ENCODE measurements around the gene BAZ1B. TPM values are rescaled to one million over a fixed set of nuclear protein-coding genes. Genes with fewer than 3 reads are reported as not detected.
"Not testable (repeated sequence)": the region's sequence is repeated elsewhere in the genome, so short reads cannot be mapped to it uniquely, and the experiment has no call there.

BAZ1B gene
- total RNA-seq, 1 donor from 2014 or later: 60.3 TPM

DNA sequence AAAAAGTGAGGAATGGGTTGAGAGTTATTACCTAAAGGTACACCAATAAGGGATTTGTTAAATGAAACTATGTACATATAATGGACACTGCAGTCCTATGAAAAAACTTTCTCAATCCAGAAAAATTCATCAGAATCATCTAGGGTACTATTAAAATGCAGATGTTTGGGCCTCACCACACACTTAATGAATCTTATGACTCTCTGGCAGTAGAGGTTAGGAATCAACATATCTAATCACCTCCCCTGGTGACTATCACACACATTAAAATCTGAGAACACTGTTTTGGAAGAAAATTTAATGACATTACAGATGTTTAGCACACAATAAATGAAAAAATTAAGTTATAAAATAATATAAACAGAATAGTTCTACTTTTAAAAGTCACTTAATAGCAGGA, 32.1 kb downstream of the BAZ1B start:
- no peaks in the 10 kb centered on the region for H3K36me3 ChIP-seq (ENCODE audit: control insufficient read depth, insufficient read depth, low read length)
- H3K27me3 ChIP-seq (ENCODE audit: control insufficient read depth, insufficient read depth, low read length): no peaks in the 10 kb centered on the region
- DNase-seq (ENCODE audit: low read depth): no peak
- TF ChIP-seq, protein P1, sequence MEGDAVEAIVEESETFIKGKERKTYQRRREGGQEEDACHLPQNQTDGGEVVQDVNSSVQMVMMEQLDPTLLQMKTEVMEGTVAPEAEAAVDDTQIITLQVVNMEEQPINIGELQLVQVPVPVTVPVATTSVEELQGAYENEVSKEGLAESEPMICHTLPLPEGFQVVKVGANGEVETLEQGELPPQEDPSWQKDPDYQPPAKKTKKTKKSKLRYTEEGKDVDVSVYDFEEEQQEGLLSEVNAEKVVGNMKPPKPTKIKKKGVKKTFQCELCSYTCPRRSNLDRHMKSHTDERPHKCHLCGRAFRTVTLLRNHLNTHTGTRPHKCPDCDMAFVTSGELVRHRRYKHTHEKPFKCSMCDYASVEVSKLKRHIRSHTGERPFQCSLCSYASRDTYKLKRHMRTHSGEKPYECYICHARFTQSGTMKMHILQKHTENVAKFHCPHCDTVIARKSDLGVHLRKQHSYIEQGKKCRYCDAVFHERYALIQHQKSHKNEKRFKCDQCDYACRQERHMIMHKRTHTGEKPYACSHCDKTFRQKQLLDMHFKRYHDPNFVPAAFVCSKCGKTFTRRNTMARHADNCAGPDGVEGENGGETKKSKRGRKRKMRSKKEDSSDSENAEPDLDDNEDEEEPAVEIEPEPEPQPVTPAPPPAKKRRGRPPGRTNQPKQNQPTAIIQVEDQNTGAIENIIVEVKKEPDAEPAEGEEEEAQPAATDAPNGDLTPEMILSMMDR (IDR thresholded peaks at IDR 0.05; ENCODE audit: insufficient read depth, low read length, poor library complexity, severe bottlenecking): no peak
- no peak overlapping the region for H3K4me3 ChIP-seq (ENCODE audit: low read depth, low read length)

DNA sequence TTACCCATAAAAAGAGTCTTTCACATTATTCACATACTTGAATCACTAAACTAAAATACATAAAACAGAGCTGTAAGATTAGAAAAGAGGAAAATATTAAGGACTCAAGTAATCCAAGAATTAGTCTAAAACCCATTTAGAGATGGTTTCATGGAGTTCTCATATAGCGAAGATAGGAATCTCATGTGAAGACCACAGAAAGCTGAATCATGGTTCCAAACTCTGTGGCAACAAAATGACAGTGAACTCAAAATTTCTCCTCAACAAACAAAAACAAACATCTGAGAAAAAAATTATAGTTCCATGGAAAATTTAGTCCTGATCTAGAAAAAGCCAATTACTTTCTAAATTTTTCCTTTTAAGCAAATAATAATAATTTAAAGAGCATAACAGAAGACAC, 34.6 kb downstream of the BAZ1B start:
- Histone ChIP-seq H3K4me3 (ENCODE audit: low read depth, low read length) (no peak overlapping the region), H3K27me3 (ENCODE audit: control insufficient read depth, insufficient read depth, low read length) (no peaks in the 10 kb centered on the region), H3K36me3 (ENCODE audit: control insufficient read depth, insufficient read depth, low read length) (no peaks in the 10 kb centered on the region)
- DNase-seq (ENCODE audit: low read depth): no peak
- TF ChIP-seq, protein P1 (IDR thresholded peaks at IDR 0.05; ENCODE audit: insufficient read depth, low read length, poor library complexity, severe bottlenecking): no peak

DNA sequence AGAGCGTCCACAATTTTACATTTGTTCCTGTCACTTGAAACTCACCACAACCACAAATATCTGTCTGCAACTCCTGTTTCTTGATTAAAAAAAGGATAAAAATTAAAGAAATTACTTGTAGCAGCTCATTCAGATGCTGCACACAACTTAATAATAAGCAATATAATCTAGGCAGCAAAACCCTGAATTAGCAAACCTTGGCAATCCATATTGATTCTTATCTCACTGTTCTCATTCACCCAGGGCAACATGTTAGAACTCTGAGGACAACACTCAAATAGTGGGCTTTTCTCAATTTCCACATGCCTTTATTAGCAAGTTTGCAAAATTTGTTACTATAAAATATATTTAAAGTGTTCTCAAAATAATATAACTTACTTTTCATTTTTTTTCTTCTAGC, 38.9 kb downstream of the BAZ1B start:
- DNase-seq (ENCODE audit: low read depth): no peak
- TF ChIP-seq, protein P1 (IDR thresholded peaks at IDR 0.05; ENCODE audit: insufficient read depth, low read length, poor library complexity, severe bottlenecking): no peak
- Histone ChIP-seq H3K36me3 (ENCODE audit: control insufficient read depth, insufficient read depth, low read length) (no peaks in the 10 kb centered on the region), H3K4me3 (ENCODE audit: low read depth, low read length) (no peak overlapping the region), H3K27me3 (ENCODE audit: control insufficient read depth, insufficient read depth, low read length) (no peaks in the 10 kb centered on the region)

DNA sequence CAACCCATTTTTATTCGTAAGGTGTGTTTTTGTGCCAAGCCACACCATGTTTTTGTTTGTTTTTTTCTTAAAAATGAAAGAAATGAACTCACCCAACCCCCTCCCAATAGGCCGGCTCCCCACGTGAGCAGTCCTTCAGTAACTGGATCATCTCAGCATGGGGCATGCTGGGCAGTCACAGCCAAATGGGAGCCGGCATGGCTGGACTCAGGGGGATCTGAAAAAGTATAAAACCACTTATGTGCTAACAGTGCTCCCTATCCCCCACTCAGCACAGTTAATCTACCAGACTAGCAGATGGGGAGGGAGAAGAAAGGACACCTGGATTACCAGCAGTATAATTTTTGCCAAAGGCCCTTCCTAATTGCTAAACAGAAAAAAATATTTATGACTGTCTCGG, 39.3 kb downstream of the BAZ1B start:
- Histone ChIP-seq H3K27me3 (ENCODE audit: control insufficient read depth, insufficient read depth, low read length) (no peaks in the 10 kb centered on the region), H3K36me3 (ENCODE audit: control insufficient read depth, insufficient read depth, low read length) (no peaks in the 10 kb centered on the region), H3K4me3 (ENCODE audit: low read depth, low read length) (no peak overlapping the region)
- TF ChIP-seq, protein P1 (IDR thresholded peaks at IDR 0.05; ENCODE audit: insufficient read depth, low read length, poor library complexity, severe bottlenecking): no peak
- DNase-seq (ENCODE audit: low read depth): no peak

DNA sequence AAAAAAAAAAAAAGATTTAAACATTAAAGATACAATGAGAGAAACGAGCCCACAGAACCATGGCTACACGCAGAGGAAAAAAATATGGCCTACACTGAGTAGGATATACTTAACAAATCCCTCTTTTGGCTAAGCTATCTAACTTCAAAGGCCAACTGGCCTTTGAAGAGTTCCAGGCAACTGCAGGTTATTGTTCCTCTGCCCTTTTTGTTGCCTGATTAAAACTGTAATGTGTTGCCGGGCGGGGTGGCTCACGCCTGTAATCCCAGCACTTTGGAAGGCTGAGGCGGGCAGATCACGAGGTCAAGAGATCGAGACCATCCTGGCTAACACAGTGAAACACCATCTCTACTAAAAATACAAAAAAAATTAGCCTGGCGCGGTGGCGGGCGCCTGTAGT, 40.6 kb downstream of the BAZ1B start:
- DNase-seq (ENCODE audit: low read depth); H3K36me3 ChIP-seq (ENCODE audit: control insufficient read depth, insufficient read depth, low read length); H3K4me3 ChIP-seq (ENCODE audit: low read depth, low read length); H3K27me3 ChIP-seq (ENCODE audit: control insufficient read depth, insufficient read depth, low read length): not testable (repeated sequence)

DNA sequence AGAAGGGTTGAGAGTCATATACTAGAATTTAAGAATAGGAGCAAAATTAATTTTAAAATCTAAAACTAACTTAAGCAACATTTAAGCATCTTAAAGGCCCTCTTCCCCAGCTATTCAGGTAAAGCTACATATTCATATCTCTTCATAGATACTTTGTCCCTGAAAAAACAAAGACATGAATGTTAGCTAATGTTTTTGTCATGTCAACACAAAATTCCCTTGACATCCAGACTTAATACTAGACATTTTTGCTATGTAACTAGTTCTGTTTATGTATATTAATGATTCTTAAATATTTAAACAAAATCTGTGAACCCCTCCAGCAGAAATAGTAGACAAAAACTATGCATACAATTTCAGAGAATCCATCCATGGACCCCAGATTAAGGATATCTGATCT, 43.5 kb downstream of the BAZ1B start:
- no peak overlapping the region for H3K4me3 ChIP-seq (ENCODE audit: low read depth, low read length)
- no peaks in the 10 kb centered on the region for H3K36me3 ChIP-seq (ENCODE audit: control insufficient read depth, insufficient read depth, low read length)
- no peaks in the 10 kb centered on the region for H3K27me3 ChIP-seq (ENCODE audit: control insufficient read depth, insufficient read depth, low read length)
- no peak for DNase-seq (ENCODE audit: low read depth)
- TF ChIP-seq, protein P1 (IDR thresholded peaks at IDR 0.05; ENCODE audit: insufficient read depth, low read length, poor library complexity, severe bottlenecking): no peak

Data from kidney epithelial cell (primary cell).